A549 (cell line): ENCODE results near the gene ING2. TPM values are rescaled to one million over a fixed set of nuclear protein-coding genes. Genes with fewer than 3 reads are reported as not detected.

Experiments used
- ATAC-seq, 2 experiments: fragments of 200-7000 bp in 1 of 2; fragments of >200 bp in 1 of 2; cut with Nextera tagmentation in 1 of 2; cut with Tn5 transposase in 1 of 2; 3 replicates each; pipeline versions ENCODE4 v1.8.0 to v1.9.1; 2018 to 2020; ENCODE audit warnings: mild to moderate bottlenecking in 1 of 2, moderate library complexity in 1 of 2
- CTCF ChIA-PET: fragments of 300-600 bp; sonication (Branson Sonifier 250); formaldehyde crosslinking; extraction: SDS; loops from one replicate; lab custom pipeline; 2021; ENCODE audit warnings: antibody characterized with exemption, inconsistent platforms; lab: Yijun Ruan, JAX
- POLR2A ChIA-PET: fragments of 350-600 bp; formaldehyde crosslinking; extraction: SDS; loops from one replicate; lab custom pipeline; 2021; ENCODE audit warnings: antibody characterized with exemption, inconsistent platforms; lab: Yijun Ruan, JAX
- DNase-seq, 2 experiments: peaks; one replicate each; pipeline versions ENCODE4 v3.0.0 to v3.0.0-alpha.2; 2011 to 2016; ENCODE audit warnings: low read depth in 1 of 2, low spot score in 1 of 2
- FAIRE-seq: peaks from 2 replicates; lab custom pipeline; 2011; peaks lifted over from hg19 to GRCh38; lab: Jason Lieb, UNC
- H3K27ac ChIP-seq, 2 experiments: fragments of >200 bp; sonication (Bioruptor Twin); formaldehyde crosslinking; 3 replicates each; pipeline ENCODE4 v1.5.1; 2016 to 2017
- H3K4me1 ChIP-seq: fragments of >200 bp; sonication (Bioruptor Twin); formaldehyde crosslinking; 3 replicates; pipeline ENCODE4 v1.6.1; 2016
- H3K4me2 ChIP-seq: fragments of >200 bp; sonication (Bioruptor Twin); formaldehyde crosslinking; 3 replicates; pipeline ENCODE4 v1.6.1; 2016
- H3K4me3 ChIP-seq: fragments of >200 bp; sonication (Bioruptor Twin); formaldehyde crosslinking; 3 replicates; pipeline ENCODE4 v1.5.1; 2016
- H3K9me3 ChIP-seq: fragments of >200 bp; sonication (Bioruptor Twin); formaldehyde crosslinking; 3 replicates; pipeline ENCODE4 v1.6.1; 2016
- BCL3 ChIP-seq: fragments of >200 bp; sonication (Bioruptor Twin); formaldehyde crosslinking; IDR thresholded peaks from 3 replicates; pipeline ENCODE4 v1.6.1; 2016
- CBX8 ChIP-seq: fragments of 200-600 bp; sonication (generic); IDR thresholded peaks from 2 replicates; pipeline ENCODE4 v1.6.1; 2016
- CEBPB ChIP-seq, 2 experiments: fragments of >200 bp in 1 of 2; sonication (Bioruptor Twin) in 1 of 2; formaldehyde crosslinking in 1 of 2; IDR thresholded peaks; 2 replicates each; pipeline ENCODE4 v1.6.1; 2012 to 2016
- CHD4 ChIP-seq: fragments of 200-600 bp; sonication (generic); IDR thresholded peaks from 2 replicates; pipeline ENCODE4 v1.6.1; 2016; ENCODE audit warnings: antibody characterized with exemption, mild to moderate bottlenecking, borderline replicate concordance
- EHF ChIP-seq: fragments of 250-450 bp; sonication (Bioruptor Pico); IDR thresholded peaks from 2 replicates; pipeline ENCODE4 v1.5.0; 2020; ENCODE audit warnings: mild to moderate bottlenecking
- EHMT2 ChIP-seq: fragments of 200-600 bp; sonication (generic); IDR thresholded peaks from 2 replicates; pipeline ENCODE4 v1.6.1; 2016; ENCODE audit warnings: antibody characterized with exemption, low read depth, mild to moderate bottlenecking, moderate library complexity
- FOXS1 ChIP-seq: fragments of 250-450 bp; sonication (Bioruptor Pico); IDR thresholded peaks from 2 replicates; pipeline ENCODE4 v1.5.0; 2020; ENCODE audit warnings: mild to moderate bottlenecking, moderate library complexity
- HDAC2 ChIP-seq: fragments of 200-600 bp; sonication (generic); IDR thresholded peaks from 2 replicates; pipeline ENCODE4 v1.6.1; 2016
- HES2 ChIP-seq: fragments of >200 bp; sonication (Bioruptor Twin); formaldehyde crosslinking; IDR thresholded peaks from 2 replicates; pipeline ENCODE4 v1.6.1; 2016
- HEYL ChIP-seq: fragments of 250-450 bp; sonication (Bioruptor Pico); IDR thresholded peaks from 2 replicates; pipeline ENCODE4 v1.8.0; 2021; ENCODE audit warnings: mild to moderate bottlenecking, moderate library complexity
- HMGXB4 ChIP-seq: fragments of 250-450 bp; sonication (Bioruptor Pico); IDR thresholded peaks from 2 replicates; pipeline ENCODE4 v1.5.0; 2021; ENCODE audit warnings: mild to moderate bottlenecking, moderate library complexity, borderline replicate concordance
- HOXA7 ChIP-seq: fragments of 250-450 bp; sonication (Bioruptor Pico); IDR thresholded peaks from 2 replicates; pipeline ENCODE4 v1.5.0; 2020; ENCODE audit warnings: mild to moderate bottlenecking, moderate library complexity
- HOXB13 ChIP-seq: fragments of 250-450 bp; sonication (Bioruptor Pico); IDR thresholded peaks from 2 replicates; pipeline ENCODE4 v1.5.0; 2020; ENCODE audit warnings: low read depth, mild to moderate bottlenecking, moderate library complexity
- HOXB5 ChIP-seq: fragments of 250-450 bp; sonication (Bioruptor Pico); IDR thresholded peaks from 2 replicates; pipeline ENCODE4 v1.5.0; 2020; ENCODE audit warnings: mild to moderate bottlenecking, moderate library complexity
- JUNB ChIP-seq: fragments of >200 bp; sonication (Bioruptor Twin); formaldehyde crosslinking; IDR thresholded peaks from 2 replicates; pipeline ENCODE4 v1.6.1; 2016
- KDM5A ChIP-seq: fragments of 200-600 bp; sonication (generic); IDR thresholded peaks from 2 replicates; pipeline ENCODE4 v1.6.1; 2016; ENCODE audit warnings: antibody characterized with exemption, mild to moderate bottlenecking
- MAZ ChIP-seq: fragments of 150-350 bp; IDR thresholded peaks from 2 replicates; pipeline ENCODE4 v1.6.1; 2014; ENCODE audit warnings: antibody characterized with exemption, low read depth, low read length, borderline replicate concordance
- MYC ChIP-seq: IDR thresholded peaks from 2 replicates; pipeline ENCODE4 v1.6.1; 2012; ENCODE audit warnings: mild to moderate bottlenecking, inconsistent platforms, low read length, improper control_type of control experiment, borderline replicate concordance
- NFE2L2 ChIP-seq: fragments of 150-350 bp; conservative IDR thresholded peaks from 2 replicates; pipeline ENCODE4 v1.6.1; 2014; ENCODE audit warnings: low read length
- NPAS2 ChIP-seq: fragments of 250-450 bp; sonication (Bioruptor Pico); IDR thresholded peaks from 2 replicates; pipeline ENCODE4 v1.8.0; 2022; ENCODE audit warnings: mild to moderate bottlenecking, moderate library complexity, borderline replicate concordance
- NR3C1 ChIP-seq: fragments of >200 bp; sonication (Bioruptor Twin); formaldehyde crosslinking; IDR thresholded peaks from 3 replicates; pipeline ENCODE4 v1.6.1; 2017
- PHF8 ChIP-seq: fragments of 200-600 bp; sonication (generic); IDR thresholded peaks from 2 replicates; pipeline ENCODE4 v1.6.1; 2016; ENCODE audit warnings: low read depth, mild to moderate bottlenecking, antibody characterized with exemption, moderate library complexity, borderline replicate concordance
- POLR2A ChIP-seq: IDR thresholded peaks from 2 replicates; pipeline ENCODE4 v1.6.1; 2012; ENCODE audit warnings: mild to moderate bottlenecking, low read length
- RAD21 ChIP-seq, 2 experiments: fragments of >200 bp in 1 of 2; sonication (Bioruptor Twin) in 1 of 2; formaldehyde crosslinking in 1 of 2; IDR thresholded peaks in 1 of 2; conservative IDR thresholded peaks in 1 of 2; 2 replicates in 1 of 2; 3 replicates in 1 of 2; pipeline ENCODE4 v1.6.1; 2012 to 2018; ENCODE audit warnings: inconsistent platforms in 1 of 2
- RCOR1 ChIP-seq: fragments of 150-350 bp; IDR thresholded peaks from 2 replicates; pipeline ENCODE4 v1.6.1; 2014; ENCODE audit warnings: antibody characterized with exemption, low read length, low read depth
- SREBF2 ChIP-seq: fragments of 450-650 bp; IDR thresholded peaks from 2 replicates; pipeline ENCODE4 v1.6.1; 2014; ENCODE audit warnings: mild to moderate bottlenecking, moderate library complexity
- TFCP2L1 ChIP-seq: fragments of 250-450 bp; sonication (Bioruptor Pico); IDR thresholded peaks from 2 replicates; pipeline ENCODE4 v1.5.0; 2021; ENCODE audit warnings: mild to moderate bottlenecking
- TP53 ChIP-seq: fragments of 250-450 bp; sonication (Bioruptor Pico); IDR thresholded peaks from 2 replicates; pipeline ENCODE4 v1.5.0; 2021; ENCODE audit warnings: mild to moderate bottlenecking, moderate library complexity
- ZFP36 ChIP-seq: fragments of 450-650 bp; IDR thresholded peaks from 2 replicates; pipeline ENCODE4 v1.6.1; 2014; ENCODE audit warnings: borderline replicate concordance; ENCODE audit not compliant: partially characterized antibody
- ZNF302 ChIP-seq: fragments of 250-450 bp; sonication (Bioruptor Pico); IDR thresholded peaks from 2 replicates; pipeline ENCODE4 v1.9.0; 2021; ENCODE audit warnings: inconsistent platforms, mild to moderate bottlenecking, moderate library complexity
- ZSCAN20 ChIP-seq: fragments of 250-450 bp; sonication (Bioruptor Pico); IDR thresholded peaks from 2 replicates; pipeline ENCODE4 v1.8.0; 2022; ENCODE audit warnings: mild to moderate bottlenecking, moderate library complexity
- WGBS: methylation state at CpG from one replicate; pipeline ENCODE4 v1.1.6; 2017; ENCODE audit errors: missing lambda C conversion rate; 5-methylcytosine and 5-hydroxymethylcytosine counted together
- polyA plus RNA-seq, 4 experiments: library from polyadenylated mRNA; depleted of rRNA in 3 of 4; stranded (reverse); fragments of >200 nt; fragmentation: RNase III in 1 of 4; extraction: RNeasy Plus Mini Kit Qiagen cat#74134 plus additional on column Dnase treatment in 1 of 4; gene quantifications; 2 replicates in 3 of 4; 3 replicates in 1 of 4; pipeline ENCODE4 v1.2.3, GENCODE V29; 2011 to 2017
- TF ChIP-seq, protein P1 (sequence below): IDR thresholded peaks from 2 replicates; pipeline ENCODE4 v1.6.1; 2012
- TF ChIP-seq, protein P2 (sequence below): fragments of 450-650 bp; IDR thresholded peaks from 2 replicates; pipeline ENCODE4 v1.6.1; 2014; ENCODE audit warnings: antibody characterized with exemption

ING2 gene
- polyA plus RNA-seq, 2 of the 4 experiments (the other 2 are of a cell fraction) = 14.8 to 16.9 TPM

DNA sequence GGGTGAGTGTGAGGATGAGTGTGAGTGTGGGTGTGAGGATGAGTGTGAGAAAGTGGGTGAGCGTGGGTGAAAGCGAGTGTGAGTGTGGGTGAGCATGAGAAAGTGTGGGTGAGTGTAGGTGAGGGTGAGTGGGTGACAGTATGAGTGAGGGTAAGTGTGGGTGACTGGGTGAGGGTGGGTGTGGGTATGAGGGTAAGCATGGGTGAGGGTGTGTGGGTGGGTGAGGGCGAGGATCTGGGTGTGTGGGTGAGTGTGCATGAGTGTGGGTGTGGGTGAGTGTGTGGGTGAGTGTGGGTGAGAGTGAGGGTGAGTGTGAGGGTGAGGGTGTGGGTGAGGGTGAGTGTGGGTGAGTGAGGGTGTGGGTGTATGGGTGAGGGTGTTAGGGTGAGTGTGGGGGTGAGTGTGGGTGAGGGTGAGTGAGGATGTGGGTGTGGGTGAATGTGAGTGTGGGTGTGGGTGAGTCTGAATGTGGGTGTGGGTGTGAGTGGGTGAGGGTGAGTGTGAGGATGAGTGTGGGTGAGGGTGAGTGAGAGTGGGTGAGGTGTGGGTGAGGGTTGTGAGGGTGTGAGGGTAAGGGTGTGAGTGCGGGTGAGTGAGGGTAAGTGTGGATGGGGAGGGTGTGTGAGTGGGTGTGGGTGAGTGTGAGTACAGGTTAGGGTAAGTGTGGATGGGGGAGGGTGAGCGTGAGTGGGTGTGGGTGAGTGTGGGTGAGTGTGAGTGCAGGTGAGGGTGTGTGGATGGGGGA, 48.9 kb downstream of the ING2 start:
- FAIRE-seq (no peak), ATAC-seq (no peak), DNase-seq (no peak)
- ChIA-PET CTCF (no interaction called here), POLR2A (no interaction called here)
- Histone ChIP-seq H3K4me2 (no peak overlapping the region), H3K4me1 (no peaks in the 10 kb centered on the region), H3K27ac (no peak overlapping the region), H3K4me3 (no peak overlapping the region), H3K9me3 (no peaks in the 10 kb centered on the region)
- 67% methylated on average over 5 of the region's 5 CpGs for WGBS
- TF ChIP-seq HDAC2 (no peak), PHF8 (no peak), TFCP2L1 (CRISPR knock-in tag) (no peak), RCOR1 (no peak), RAD21 (conservative IDR thresholded peaks at IDR 0.05 in 1 of 2, IDR thresholded peaks at IDR 0.05 in 1 of 2) (no peak), HMGXB4 (no peak), CHD4 (no peak), MAZ (no peak), HOXA7 (CRISPR knock-in tag) (no peak), EHF (CRISPR knock-in tag) (no peak), SREBF2 (no peak), ZFP36 (no peak), NFE2L2 (no peak), JUNB (no peak), CEBPB (IDR thresholded peaks at IDR 0.05) (no peak), HOXB5 (no peak), MYC (no peak), FOXS1 (CRISPR knock-in tag) (no peak), ZSCAN20 (CRISPR knock-in tag) (no peak)
- TF ChIP-seq, protein P1, sequence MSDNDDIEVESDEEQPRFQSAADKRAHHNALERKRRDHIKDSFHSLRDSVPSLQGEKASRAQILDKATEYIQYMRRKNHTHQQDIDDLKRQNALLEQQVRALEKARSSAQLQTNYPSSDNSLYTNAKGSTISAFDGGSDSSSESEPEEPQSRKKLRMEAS = no peak

- H3K9me3 ChIP-seq = no peaks in the 10 kb centered on the region
- DNase-seq = no peak
- no peaks in the 10 kb centered on the region for H3K4me1 ChIP-seq
- 0 out of 6 replicates have a peak, but pooled peaks of 1 of the 2 experiments have one; percentile 19 for ATAC-seq
- no peak for FAIRE-seq
- H3K4me2 ChIP-seq = no peak overlapping the region
- POLR2A ChIA-PET = no interaction called here
- no peak overlapping the region for H3K27ac ChIP-seq
- H3K4me3 ChIP-seq = no peak overlapping the region
- WGBS = 53% methylated on average over 6 of the region's 6 CpGs
- CTCF ChIA-PET = no interaction called here
- TF ChIP-seq EHMT2 (no peak), BCL3 (no peak), EHF (CRISPR knock-in tag) (no peak), NFE2L2 (no peak), ZNF302 (CRISPR knock-in tag) (no peak), TP53 (CRISPR knock-in tag) (no peak), HEYL (no peak), HES2 (no peak), NPAS2 (CRISPR knock-in tag) (no peak), SREBF2 (no peak), CBX8 (no peak), HOXA7 (CRISPR knock-in tag) (no peak), KDM5A (no peak), HDAC2 (no peak), TFCP2L1 (CRISPR knock-in tag) (no peak), HOXB13 (CRISPR knock-in tag) (no peak), POLR2A (no peak), NR3C1 (no peak)
- TF ChIP-seq, protein P2, sequence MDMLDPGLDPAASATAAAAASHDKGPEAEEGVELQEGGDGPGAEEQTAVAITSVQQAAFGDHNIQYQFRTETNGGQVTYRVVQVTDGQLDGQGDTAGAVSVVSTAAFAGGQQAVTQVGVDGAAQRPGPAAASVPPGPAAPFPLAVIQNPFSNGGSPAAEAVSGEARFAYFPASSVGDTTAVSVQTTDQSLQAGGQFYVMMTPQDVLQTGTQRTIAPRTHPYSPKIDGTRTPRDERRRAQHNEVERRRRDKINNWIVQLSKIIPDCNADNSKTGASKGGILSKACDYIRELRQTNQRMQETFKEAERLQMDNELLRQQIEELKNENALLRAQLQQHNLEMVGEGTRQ = no peak
Measured at GRCh38 chr4:183554346-183554686, 49.5 kb downstream of the ING2 start.
